AG09309 (cell line): Measurements from ENCODE around the gene HNRNPDL.

Experiments
- DNase-seq: peaks from one replicate; pipeline ENCODE4 v3.0.0-alpha.2; 2010; ENCODE audit warnings: low read depth
- H3K4me3 ChIP-seq: 2 replicates; pipeline ENCODE4 v1.5.1; 2011; ENCODE audit warnings: mild to moderate bottlenecking, low read depth, low read length, moderate library complexity; ENCODE audit not compliant: control insufficient read depth
- CTCF ChIP-seq: IDR thresholded peaks from 2 replicates; pipeline ENCODE4 v1.5.1; 2011; ENCODE audit warnings: mild to moderate bottlenecking, low read depth, low read length, inconsistent platforms; ENCODE audit not compliant: insufficient read depth, control insufficient read depth; ENCODE audit errors: missing control alignments

Gene HNRNPDL

DNA sequence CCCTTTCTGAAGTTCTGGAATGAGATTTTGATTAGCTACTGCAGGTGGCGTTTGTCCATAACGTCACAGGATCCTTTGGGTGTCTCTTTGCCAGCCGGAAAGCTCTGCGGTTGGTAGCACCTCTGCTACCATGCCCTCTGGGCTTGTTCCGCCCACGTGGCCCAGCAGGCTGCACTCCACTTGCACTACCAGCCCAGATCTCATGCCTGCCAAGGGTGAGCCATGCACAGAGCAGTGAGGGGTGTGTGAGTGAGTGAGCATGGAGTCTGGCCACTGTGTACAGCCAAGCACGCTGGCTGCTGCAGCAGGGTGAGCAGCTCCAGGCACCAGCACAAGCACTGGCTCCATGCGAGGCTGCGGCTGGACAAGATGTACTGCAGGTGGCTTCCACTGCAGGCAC lies 49.9 kb downstream of the HNRNPDL start:
- no peak overlapping the region for H3K4me3 ChIP-seq
- no peak for DNase-seq
- no peak for TF ChIP-seq CTCF

- no peak overlapping the region for H3K4me3 ChIP-seq
- no peak for TF ChIP-seq CTCF
- no peak for DNase-seq
Measured at GRCh38 chr4:82376109-82376508, 54.2 kb downstream of the HNRNPDL start.

GRCh38 chr4:82373816-82374625 lies 56.2 kb downstream of the HNRNPDL start, which contains the start of gene HNRNPD:
TSS of gene HNRNPD (minus strand) at chr4:82373991. CDS start at chr4:82373678, 313 bp downstream.
- peak; percentile 98 for DNase-seq
- TF ChIP-seq CTCF: no peak

DNA sequence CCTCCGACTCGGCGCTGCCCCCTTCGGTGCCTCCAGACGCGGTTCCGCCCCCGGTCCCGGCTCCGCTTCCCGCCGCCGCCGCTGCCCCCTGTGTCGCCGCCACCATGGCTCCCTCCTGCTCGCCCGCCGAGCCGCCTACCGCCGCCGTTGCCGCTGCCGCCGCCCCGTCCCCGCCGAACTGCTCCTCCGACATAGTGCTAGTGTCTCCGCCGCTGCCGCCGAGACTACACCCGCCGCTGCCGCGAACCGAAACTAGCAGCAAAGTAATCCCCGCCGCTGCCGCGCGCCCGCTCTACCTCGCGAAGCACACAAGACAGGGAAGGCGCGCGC lies 56.8 kb downstream of the HNRNPDL start:
- no peak for DNase-seq
- TF ChIP-seq CTCF: no peak
- peak overlapping the region; percentile 92 for H3K4me3 ChIP-seq

More at GRCh38 chr4:82373816-82374625, 56.2 kb downstream of the HNRNPDL start, which contains the start of gene HNRNPD:
- H3K4me3 ChIP-seq: peak within 1 kb of the TSS; percentile 92
